Activated naive CD8-positive, alpha-beta T cell (primary cell): Measurements from ENCODE around the gene CHAD.
"Not testable (repeated sequence)": the region's sequence is repeated elsewhere in the genome, so short reads cannot be mapped to it uniquely, and the experiment has no call there.

Experiments
- H3K27ac Mint-ChIP-seq: one replicate; pipeline ENCODE4 v1.8.0; 2021; ENCODE audit warnings: mixed read lengths
- H3K27me3 Mint-ChIP-seq: one replicate; pipeline ENCODE4 v1.8.0; 2021; ENCODE audit warnings: mixed read lengths
- H3K36me3 Mint-ChIP-seq: one replicate; pipeline ENCODE4 v1.8.0; 2021; ENCODE audit warnings: mixed read lengths
- H3K4me1 Mint-ChIP-seq: one replicate; pipeline ENCODE4 v1.8.0; 2021; ENCODE audit warnings: low read depth, mixed read lengths
- H3K4me3 Mint-ChIP-seq: one replicate; pipeline ENCODE4 v1.8.0; 2021; ENCODE audit warnings: mild to moderate bottlenecking, mixed read lengths
- H3K9me3 Mint-ChIP-seq: one replicate; pipeline ENCODE4 v1.8.0; 2021; ENCODE audit warnings: low read depth, mixed read lengths

CHAD gene

GRCh38 chr17:50482110-50482509, 13.4 kb upstream of the CHAD start:
- H3K4me3 Mint-ChIP-seq, result no peak overlapping the region
- H3K4me1 Mint-ChIP-seq, result peaks cover 24% of the 10 kb centered on the region
- no peaks in the 10 kb centered on the region for H3K27me3 Mint-ChIP-seq
- no peaks in the 10 kb centered on the region for H3K9me3 Mint-ChIP-seq
- H3K36me3 Mint-ChIP-seq, result peaks cover 2% of the 10 kb centered on the region
- H3K27ac Mint-ChIP-seq, result no peak overlapping the region

DNA sequence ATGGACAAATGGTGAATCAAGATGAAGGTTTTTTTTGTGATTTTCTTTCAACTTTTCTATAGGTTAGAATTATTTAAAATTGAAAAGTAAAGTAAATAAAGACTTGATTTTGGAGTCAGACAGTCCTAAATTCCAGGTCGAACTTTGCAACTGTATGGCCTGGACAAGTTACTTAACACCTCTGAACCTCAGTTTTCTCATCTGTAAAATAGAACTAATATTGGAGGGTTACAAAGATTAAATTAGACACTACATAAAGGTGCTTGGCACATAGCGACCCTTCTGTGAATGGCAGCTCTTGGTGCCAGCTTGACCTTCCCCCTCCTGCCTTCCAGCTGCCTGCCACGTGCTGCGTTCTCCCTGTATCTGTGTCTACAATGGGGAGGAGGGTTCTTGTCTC, 13.0 kb upstream of the CHAD start:
- H3K9me3 Mint-ChIP-seq, result no peaks in the 10 kb centered on the region
- peaks cover 24% of the 10 kb centered on the region for H3K4me1 Mint-ChIP-seq
- H3K27ac Mint-ChIP-seq, result no peak overlapping the region
- H3K4me3 Mint-ChIP-seq, result no peak overlapping the region
- no peaks in the 10 kb centered on the region for H3K27me3 Mint-ChIP-seq
- H3K36me3 Mint-ChIP-seq, result peaks cover 2% of the 10 kb centered on the region

DNA sequence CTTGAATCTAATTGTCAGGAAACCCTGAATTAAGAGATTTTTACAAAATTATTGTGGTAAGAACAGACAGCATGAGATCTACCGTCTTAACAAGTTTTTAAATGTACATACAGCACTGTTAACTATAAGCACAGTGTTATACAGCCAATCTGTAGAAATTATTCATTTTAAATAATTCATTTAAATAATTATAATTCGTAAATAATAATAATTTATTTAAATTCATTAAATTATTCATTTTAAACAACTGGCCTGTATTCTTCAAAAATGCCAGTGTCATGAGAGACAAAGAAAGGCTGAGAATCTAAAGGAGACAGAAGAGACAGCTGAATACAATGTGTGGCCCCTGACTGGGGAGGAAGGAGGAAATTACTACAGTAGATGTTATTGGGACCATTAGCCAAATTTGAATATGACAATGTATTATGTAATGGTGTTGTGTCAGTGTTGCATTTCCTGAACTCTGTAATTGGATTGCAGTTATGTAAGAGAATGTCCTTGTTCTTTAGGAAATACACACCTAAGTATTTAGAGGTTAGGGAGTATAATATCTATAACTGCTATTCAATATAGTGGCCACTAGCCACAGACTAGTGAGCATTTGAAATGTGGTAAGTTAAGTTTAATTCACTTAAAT, 12.3 kb upstream of the CHAD start:
- Mint-ChIP-seq H3K4me3 (peak overlapping the region; percentile 96), H3K27ac (no peak overlapping the region), H3K9me3 (no peaks in the 10 kb centered on the region), H3K4me1 (peaks cover 24% of the 10 kb centered on the region), H3K36me3 (peaks cover 2% of the 10 kb centered on the region), H3K27me3 (no peaks in the 10 kb centered on the region)

GRCh38 chr17:50480142-50480764, 11.6 kb upstream of the CHAD start:
- H3K4me1 Mint-ChIP-seq, result peaks cover 24% of the 10 kb centered on the region

DNA sequence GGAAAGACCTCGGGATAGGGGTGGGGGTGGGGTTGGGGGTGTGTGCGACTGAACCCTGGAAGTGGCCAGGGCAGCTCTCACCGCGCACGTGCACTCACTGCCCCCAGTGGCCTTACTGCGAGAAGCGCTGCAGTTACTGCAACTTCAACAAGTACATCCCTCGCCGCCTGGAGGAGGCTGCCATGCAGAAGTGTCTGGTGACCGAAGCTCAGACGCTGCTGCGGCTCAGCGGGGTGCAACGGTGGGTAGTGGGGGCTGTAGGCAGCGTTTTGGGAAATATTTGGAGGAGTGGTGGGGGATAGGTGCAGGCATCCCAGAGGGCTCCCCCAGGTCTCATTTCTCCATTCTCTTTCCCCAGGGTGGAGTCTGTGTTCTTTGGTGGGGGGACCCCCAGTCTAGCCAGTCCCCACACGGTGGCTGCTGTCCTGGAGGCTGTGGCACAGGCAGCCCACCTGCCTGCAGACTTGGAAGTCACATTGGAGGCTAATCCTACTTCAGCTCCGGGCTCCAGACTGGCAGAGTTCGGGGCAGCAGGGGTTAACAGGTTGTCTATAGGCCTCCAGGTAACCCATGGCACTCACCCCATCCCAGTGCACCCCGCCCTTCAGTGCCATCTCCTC, 11.0 kb upstream of the CHAD start:
- peak overlapping the region; percentile 87 for H3K27ac Mint-ChIP-seq
- H3K27me3 Mint-ChIP-seq, result no peaks in the 10 kb centered on the region
- H3K36me3 Mint-ChIP-seq, result peaks cover 2% of the 10 kb centered on the region
- peak overlapping the region; percentile 96 for H3K4me3 Mint-ChIP-seq
- H3K4me1 Mint-ChIP-seq, result peaks cover 24% of the 10 kb centered on the region
- H3K9me3 Mint-ChIP-seq, result no peaks in the 10 kb centered on the region

More at GRCh38 chr17:50480142-50480764, 11.6 kb upstream of the CHAD start:
- Mint-ChIP-seq H3K9me3 (no peaks in the 10 kb centered on the region), H3K4me3 (peak overlapping the region; percentile 96), H3K36me3 (peaks cover 2% of the 10 kb centered on the region), H3K27ac (peak overlapping the region; percentile 16), H3K27me3 (no peaks in the 10 kb centered on the region)

DNA sequence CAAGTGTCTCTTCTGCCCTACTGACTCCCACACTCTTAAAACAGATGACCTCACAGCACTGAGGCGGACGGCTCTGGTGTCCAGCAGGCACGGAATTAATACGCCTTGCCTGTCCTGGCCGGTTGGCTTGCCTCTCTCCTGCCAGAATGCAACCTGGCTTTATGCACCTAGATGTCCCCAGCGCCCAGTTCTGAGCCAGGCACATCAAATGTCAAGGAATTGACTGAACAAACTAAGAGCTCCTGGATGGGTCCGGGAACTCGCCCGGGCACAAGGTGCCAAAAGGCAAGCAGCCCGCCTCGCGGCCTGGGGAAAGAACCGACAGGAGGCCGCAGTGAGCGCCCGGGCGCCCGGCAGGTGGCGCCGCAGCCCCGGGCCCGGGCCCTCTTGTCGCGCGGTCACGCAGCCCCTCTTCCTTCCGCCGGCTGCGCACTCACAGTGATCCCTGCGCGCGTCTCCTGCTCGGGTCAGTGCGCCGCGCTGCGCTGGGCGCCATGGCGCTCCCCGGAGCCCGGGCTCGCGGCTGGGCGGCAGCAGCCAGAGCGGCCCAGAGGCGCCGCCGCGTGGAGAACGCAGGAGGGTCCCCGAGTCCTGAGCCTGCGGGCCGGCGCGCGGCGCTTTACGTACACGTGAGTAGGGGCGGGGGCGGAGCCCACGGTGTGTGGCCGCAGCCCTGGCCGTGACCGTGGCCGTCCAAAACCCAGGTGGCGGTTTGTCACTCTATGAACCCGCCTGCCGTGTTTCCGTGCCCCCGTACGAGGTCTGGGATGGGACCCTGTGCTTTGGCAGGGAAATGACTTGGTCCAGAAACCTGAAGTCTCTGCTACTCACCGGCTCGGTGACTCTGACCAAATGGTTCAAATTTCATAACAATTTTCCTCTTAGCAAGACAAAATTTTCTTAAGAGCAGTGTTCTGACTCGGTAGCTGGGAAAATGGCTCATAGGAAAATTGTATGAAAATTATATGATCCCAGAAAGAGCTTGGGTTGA, 10.0 kb upstream of the CHAD start, which contains the start of gene RSAD1:
RSAD1 (plus strand) TSS at position 470 of the 991 bp plus-strand sequence; CDS start at position 495, 25 bp downstream.
- peaks cover 2% of the 10 kb centered on the region for H3K36me3 Mint-ChIP-seq
- H3K27me3 Mint-ChIP-seq, result no peaks in the 10 kb centered on the region
- H3K27ac Mint-ChIP-seq, result peak within 1 kb of the TSS; percentile 97
- no peaks in the 10 kb centered on the region for H3K9me3 Mint-ChIP-seq
- peak within 1 kb of the TSS; percentile 96 for H3K4me3 Mint-ChIP-seq
- peaks cover 24% of the 10 kb centered on the region for H3K4me1 Mint-ChIP-seq

DNA sequence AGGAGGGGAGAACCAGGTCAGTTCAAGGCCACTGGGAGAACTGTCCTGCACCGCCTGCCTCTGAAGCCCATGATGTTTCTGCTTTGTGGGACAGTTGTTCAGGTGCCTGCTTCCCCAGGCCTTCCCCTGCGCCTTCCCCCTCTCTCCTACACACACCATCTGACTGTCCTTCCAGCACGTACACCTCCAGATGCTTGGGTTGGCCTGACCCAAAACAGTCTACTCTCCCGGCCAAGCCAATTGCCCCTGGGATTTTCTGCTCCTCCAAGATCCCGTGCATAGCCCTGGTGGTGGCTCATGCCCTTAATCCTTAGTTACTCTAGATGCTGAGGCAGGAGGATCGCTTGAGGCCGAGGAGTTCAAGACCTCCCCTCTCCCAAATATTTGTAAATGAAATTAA, 9.3 kb upstream of the CHAD start:
- peaks cover 24% of the 10 kb centered on the region for H3K4me1 Mint-ChIP-seq
- peaks cover 2% of the 10 kb centered on the region for H3K36me3 Mint-ChIP-seq
- H3K27ac Mint-ChIP-seq, result peak overlapping the region; percentile 97
- H3K4me3 Mint-ChIP-seq, result peak overlapping the region; percentile 83
- no peaks in the 10 kb centered on the region for H3K9me3 Mint-ChIP-seq
- H3K27me3 Mint-ChIP-seq, result no peaks in the 10 kb centered on the region

DNA sequence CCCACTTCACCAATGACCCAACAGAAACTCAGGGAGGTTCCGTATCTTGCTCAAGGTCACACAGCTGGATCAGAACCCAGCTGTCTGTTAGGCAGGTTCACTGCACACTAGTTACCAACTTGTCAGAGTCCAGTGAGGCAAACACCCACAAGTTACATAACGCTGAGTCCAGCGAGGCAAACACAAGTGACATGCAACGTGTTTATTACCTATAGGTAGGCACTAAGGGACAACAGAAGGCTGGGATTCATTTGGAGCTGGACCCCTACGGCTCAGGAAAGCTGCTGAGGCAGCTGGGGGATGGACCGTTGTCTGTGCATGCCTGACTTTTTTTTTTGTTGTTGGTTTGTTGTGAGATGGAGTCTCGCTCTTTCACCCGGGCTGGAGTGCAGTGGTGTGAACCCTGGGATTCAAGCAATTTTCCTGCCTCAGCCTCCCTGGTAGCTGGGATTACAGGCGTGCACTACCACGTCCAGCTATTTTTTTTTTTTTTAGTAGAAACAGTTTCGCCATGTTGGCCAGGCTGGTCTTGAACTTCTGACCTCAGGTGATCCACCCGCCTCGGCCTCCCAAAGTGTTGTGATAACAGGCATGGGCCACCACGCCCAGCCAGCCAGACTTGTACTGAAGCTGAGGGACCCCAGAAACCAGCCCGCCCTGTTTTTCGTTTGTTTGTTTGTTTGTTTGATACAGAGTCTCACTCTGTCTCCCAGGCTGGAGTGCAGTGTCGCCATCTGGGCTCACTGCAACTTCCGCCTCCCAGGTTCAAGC, 8.1 kb upstream of the CHAD start:
- Mint-ChIP-seq H3K36me3 (no peaks in the 10 kb centered on the region), H3K27me3 (no peaks in the 10 kb centered on the region), H3K27ac (peak overlapping the region; percentile 28), H3K9me3 (no peaks in the 10 kb centered on the region), H3K4me3 (peak overlapping the region; percentile 31), H3K4me1 (peaks cover 22% of the 10 kb centered on the region)

- H3K36me3 Mint-ChIP-seq, H3K9me3 Mint-ChIP-seq, H3K27me3 Mint-ChIP-seq: not testable (repeated sequence)
- H3K4me3 Mint-ChIP-seq, result peak overlapping the region; percentile 31
- peak overlapping the region; percentile 28 for H3K27ac Mint-ChIP-seq
- peaks cover 25% of the 10 kb centered on the region for H3K4me1 Mint-ChIP-seq
These were observed 7.3 kb upstream of the CHAD start for GRCh38 chr17:50475775-50476544.

DNA sequence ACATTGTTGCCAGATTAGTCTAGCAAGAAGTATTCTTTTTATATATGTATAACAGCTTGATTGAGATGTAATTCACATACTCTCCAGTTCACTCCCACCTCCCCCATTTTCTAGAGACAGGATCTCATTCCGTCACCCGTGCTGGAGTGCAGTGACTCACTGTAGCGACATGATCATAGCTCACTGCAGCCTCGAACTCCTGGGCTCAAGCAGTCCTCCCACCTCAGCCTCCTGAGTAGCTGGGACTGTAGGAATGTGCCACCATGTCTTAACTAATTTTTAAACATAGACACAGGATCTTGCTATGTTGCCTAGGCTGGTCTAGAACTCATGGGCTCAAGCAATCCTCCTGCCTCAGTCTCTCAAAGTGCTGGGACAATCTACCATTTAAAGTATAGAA, 6.7 kb upstream of the CHAD start:
- Mint-ChIP-seq H3K27me3 (no peaks in the 10 kb centered on the region), H3K36me3 (no peaks in the 10 kb centered on the region), H3K27ac (no peak overlapping the region), H3K4me1 (peaks cover 24% of the 10 kb centered on the region), H3K9me3 (no peaks in the 10 kb centered on the region), H3K4me3 (no peak overlapping the region)

GRCh38 chr17:50474523-50474922, 5.8 kb upstream of the CHAD start:
- Mint-ChIP-seq H3K36me3 (no peaks in the 10 kb centered on the region), H3K4me3 (no peak overlapping the region), H3K4me1 (peaks cover 16% of the 10 kb centered on the region), H3K27ac (no peak overlapping the region), H3K27me3 (no peaks in the 10 kb centered on the region), H3K9me3 (no peaks in the 10 kb centered on the region)

DNA sequence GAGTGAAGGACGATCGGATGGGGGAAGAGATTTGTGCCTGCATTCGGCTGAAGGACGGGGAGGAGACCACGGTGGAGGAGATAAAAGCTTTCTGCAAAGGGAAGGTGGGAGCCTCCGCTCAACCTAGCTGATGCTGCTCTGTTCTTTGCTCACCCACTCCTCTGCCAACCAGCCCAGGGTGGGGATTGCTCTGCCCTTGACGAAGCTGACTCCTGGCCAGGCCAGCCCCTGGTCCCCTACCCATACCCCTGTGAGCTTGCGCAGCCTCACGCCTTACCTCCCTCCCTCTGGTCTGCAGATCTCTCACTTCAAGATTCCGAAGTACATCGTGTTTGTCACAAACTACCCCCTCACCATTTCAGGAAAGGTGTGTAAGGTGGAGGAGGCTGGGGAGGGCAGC, 5.2 kb upstream of the CHAD start:
- Mint-ChIP-seq H3K4me3 (no peak overlapping the region), H3K4me1 (peaks cover 15% of the 10 kb centered on the region), H3K9me3 (no peaks in the 10 kb centered on the region), H3K27me3 (no peaks in the 10 kb centered on the region), H3K36me3 (no peaks in the 10 kb centered on the region), H3K27ac (no peak overlapping the region)

GRCh38 chr17:50472761-50473161, 4.1 kb upstream of the CHAD start:
- not testable (repeated sequence) for H3K4me3 Mint-ChIP-seq, H3K27me3 Mint-ChIP-seq, H3K9me3 Mint-ChIP-seq, H3K27ac Mint-ChIP-seq, H3K36me3 Mint-ChIP-seq
- peaks cover 13% of the 10 kb centered on the region for H3K4me1 Mint-ChIP-seq
